Measurements from ENCODE around the gene ENPP5. TPM values are rescaled to one million over a fixed set of nuclear protein-coding genes. Genes with fewer than 3 reads are reported as not detected.

The ENPP5 gene, protein sequence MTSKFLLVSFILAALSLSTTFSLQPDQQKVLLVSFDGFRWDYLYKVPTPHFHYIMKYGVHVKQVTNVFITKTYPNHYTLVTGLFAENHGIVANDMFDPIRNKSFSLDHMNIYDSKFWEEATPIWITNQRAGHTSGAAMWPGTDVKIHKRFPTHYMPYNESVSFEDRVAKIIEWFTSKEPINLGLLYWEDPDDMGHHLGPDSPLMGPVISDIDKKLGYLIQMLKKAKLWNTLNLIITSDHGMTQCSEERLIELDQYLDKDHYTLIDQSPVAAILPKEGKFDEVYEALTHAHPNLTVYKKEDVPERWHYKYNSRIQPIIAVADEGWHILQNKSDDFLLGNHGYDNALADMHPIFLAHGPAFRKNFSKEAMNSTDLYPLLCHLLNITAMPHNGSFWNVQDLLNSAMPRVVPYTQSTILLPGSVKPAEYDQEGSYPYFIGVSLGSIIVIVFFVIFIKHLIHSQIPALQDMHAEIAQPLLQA
- total RNA-seq: 1 to 10 TPM in 3 of 4 donors, under 1 TPM in 1; 0.32 to 8.6 (median 1.7) TPM

DNA sequence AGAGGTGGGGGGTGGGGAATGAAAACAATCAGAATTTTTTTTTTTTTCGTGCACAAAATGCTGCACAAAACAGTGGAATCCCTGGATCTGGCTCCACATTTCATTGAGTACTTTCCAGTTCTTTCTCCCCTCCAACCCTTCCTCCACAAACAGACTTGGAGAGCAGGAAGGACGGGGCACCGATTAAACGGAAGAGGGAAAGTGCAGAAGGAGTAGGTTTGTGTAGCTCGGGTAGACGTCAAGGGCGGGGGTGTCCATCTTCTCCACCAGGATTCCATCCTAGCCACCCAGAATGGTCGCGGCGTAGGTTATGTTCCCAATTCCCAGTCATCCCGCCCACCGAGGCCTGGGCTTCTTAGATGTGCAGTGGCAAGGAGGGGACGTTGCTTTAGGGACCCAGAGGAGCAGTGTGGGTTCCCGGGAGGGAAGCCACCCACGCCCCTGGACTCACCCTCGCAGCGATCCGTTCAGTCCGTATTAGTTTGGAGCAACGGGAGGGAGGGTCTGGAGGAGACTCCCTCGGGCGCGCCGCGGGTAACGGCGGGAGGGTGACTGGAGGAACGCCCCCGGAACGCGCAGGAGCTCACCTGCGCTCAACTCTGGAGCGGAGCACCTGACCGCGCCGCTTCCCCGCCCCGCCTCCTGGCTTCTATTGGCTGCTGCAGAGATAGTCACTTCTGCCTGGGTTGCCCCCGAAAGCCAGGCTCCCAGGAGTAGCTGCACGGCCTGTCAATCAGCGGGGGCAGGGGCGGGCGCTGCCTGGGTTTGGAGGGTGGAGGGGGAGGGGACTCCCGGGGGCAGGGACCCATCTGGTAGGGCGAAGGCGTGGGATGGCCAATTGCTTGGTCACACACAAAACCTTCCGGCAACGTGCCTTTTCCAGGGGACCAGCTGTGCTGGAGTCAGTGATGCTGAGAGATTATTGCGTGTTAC, at the start of gene ENPP5:
ENPP5 (minus strand) TSS at position 624 of the 933 bp plus-strand sequence. CDS start 2,718 bp downstream, outside the sequence.
- ATAC-seq (ENCODE audit: low FRiP score): peak; percentile 98
- peak; percentile 44 for DNase-seq (ENCODE audit: low spot score)
- TF ChIP-seq, protein P1, sequence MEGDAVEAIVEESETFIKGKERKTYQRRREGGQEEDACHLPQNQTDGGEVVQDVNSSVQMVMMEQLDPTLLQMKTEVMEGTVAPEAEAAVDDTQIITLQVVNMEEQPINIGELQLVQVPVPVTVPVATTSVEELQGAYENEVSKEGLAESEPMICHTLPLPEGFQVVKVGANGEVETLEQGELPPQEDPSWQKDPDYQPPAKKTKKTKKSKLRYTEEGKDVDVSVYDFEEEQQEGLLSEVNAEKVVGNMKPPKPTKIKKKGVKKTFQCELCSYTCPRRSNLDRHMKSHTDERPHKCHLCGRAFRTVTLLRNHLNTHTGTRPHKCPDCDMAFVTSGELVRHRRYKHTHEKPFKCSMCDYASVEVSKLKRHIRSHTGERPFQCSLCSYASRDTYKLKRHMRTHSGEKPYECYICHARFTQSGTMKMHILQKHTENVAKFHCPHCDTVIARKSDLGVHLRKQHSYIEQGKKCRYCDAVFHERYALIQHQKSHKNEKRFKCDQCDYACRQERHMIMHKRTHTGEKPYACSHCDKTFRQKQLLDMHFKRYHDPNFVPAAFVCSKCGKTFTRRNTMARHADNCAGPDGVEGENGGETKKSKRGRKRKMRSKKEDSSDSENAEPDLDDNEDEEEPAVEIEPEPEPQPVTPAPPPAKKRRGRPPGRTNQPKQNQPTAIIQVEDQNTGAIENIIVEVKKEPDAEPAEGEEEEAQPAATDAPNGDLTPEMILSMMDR (IDR thresholded peaks at IDR 0.05): no peak

DNA sequence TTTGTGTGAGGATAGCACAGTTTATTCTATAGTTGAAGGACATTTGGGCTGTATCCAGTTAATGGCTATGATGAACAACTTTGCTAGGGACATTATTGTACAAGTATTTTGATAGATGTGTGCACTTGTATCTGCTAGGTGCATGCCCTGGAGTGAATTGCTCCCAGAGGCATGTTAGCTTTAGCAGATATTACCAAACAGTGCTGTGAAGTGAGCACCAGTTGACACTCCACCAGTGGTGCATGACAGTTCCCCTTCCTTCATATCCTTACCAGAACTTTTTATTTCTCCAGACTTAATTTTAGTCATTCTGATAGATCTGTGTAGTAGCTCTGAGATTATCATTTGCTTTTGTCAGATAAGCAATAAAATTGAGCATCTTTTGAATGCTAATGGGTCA, 48.9 kb upstream of the ENPP5 start:
- TF ChIP-seq, protein P1 (IDR thresholded peaks at IDR 0.05): no peak
- ATAC-seq (ENCODE audit: low FRiP score) (no peak), DNase-seq (ENCODE audit: low spot score) (no peak)

DNA sequence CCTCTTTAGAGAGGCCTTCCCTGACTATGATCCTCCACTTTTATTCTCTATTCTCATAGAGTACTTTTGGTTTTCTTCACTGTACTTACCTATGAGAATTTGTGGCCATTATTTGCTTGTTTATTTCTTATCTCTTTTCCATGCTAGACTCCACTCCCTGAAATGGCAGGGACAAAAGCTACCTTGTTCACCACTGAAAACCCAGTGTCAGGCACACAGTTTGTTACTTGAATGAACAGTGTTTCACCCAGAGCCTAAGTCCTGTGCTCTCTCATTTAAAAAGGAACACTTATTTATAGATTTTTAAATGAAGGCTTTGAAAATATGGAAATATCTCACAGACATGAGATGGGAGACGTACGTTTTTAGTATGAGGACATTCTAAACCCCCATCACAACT, 47.7 kb upstream of the ENPP5 start:
- TF ChIP-seq, protein P1 (IDR thresholded peaks at IDR 0.05): no peak
- no peak for DNase-seq (ENCODE audit: low spot score)
- ATAC-seq (ENCODE audit: low FRiP score): no peak

DNA sequence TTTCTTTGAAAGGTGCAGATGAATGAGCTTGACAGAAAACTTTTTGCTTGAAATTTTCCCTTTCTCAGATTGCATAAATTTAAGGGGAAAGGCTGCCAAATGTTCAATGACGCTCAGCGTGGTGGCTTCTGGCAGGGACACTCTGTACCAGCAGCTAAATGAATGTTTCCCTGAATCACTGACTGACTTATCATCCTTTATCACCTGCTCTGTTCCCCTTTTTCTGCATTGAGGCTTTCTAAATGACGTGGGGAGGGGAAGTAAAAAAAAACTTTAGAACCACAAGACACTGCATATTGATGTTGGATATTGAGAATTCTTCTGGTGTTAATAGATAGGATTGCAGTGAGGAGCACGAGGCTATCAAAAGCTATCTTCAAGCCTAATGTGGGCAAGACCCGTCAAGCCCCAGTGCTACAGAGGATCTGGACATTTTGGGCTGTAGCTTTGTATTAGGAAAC, 46.9 kb upstream of the ENPP5 start:
- ATAC-seq (ENCODE audit: low FRiP score) (no peak), DNase-seq (ENCODE audit: low spot score) (no peak)
- TF ChIP-seq, protein P1 (IDR thresholded peaks at IDR 0.05): no peak

DNA sequence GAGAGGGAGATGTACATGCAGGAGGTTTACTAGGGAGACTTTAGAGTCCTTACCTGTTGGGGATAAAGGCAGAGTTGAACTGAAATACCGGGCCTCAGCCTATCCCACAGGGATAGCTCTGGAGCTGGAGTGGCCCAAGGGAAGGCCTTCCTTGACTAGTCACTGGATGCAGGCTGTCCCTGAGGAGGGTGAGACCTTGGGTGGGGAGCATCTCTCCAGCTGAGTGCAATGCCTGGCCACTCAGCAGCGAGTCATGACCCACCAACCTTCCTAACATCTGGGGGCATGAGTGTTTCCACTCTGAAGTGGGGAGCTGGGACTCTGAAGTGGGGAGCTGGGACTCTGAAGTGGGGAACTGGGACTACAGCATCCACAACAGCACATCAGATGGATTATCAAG, 46.1 kb upstream of the ENPP5 start:
- no peak for DNase-seq (ENCODE audit: low spot score)
- TF ChIP-seq, protein P1 (IDR thresholded peaks at IDR 0.05): no peak
- ATAC-seq (ENCODE audit: low FRiP score): no peak

DNA sequence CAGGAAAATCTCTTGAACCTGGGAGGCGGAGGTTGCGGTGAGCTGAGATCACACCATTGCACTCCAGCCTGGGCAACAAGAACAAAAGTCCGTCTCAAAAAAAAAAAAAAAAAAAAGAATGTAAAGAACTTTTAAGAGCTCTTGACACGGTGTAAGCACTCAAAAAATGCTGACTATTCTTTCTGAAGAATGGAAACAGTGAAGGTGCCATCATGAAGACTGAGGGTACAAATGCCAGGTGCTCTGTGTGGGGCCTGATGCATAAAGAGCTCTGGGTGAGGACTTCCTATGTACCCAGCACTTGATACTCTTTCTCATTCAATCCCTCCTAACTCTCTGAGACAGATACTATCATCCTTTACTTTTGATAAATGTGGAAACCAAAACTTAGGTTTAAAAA, 45.0 kb upstream of the ENPP5 start:
- ATAC-seq (ENCODE audit: low FRiP score): no peak
- DNase-seq (ENCODE audit: low spot score): no peak
- TF ChIP-seq, protein P1 (IDR thresholded peaks at IDR 0.05): no peak

All from omental fat pad (tissue), 4 donors.